Activated CD4-positive, CD25-positive, alpha-beta regulatory T cell treated with anti-CD3 and anti-CD28 coated beads, Interleukin-2, amount 50 U/mL, for 72 hours (primary cell): ENCODE data around the gene LIG4.

ENCODE experiments used
- DNase-seq: peaks from one replicate; pipeline ENCODE4 v3.0.0; 2021

Gene LIG4

DNA sequence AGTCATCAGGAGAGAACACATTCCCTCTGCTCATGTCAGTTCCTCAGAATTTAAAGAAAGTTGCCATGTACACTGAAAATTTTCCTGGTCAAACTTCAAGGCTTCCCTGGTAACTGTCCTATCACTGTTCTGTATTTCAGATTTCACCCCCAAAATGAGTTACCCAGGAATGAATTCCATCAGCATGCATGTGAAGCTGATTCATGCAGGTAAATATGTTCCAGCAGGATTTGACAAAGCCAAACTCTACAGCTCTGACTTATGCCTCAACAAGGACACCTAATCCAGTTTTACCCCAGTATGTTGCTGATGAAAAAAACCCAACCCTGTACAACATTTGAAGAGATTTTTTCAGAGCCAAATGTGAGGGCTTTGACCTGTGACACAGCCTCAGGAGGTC lies 21.5 kb downstream of the LIG4 start:
- DNase-seq, result no peak

DNA sequence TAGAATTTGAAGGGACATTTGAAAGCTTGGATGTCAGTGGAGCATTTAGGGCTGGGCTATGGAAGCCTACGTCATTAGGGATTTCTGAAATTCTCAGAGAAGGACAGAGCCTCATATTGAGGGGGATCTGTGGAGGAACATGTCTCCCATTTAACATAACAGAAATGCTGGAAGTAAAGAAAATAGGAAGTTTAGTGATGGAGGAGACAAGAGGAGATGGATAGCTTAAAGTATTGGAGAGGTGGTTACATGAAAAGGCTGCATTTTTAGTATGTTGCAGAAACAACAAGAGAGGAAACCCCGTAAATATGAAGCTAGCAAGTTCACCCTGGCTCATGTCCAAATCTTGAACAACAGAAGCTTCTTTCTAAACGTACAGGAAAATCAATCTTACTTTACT lies 24.4 kb downstream of the LIG4 start:
- no peak for DNase-seq

DNA sequence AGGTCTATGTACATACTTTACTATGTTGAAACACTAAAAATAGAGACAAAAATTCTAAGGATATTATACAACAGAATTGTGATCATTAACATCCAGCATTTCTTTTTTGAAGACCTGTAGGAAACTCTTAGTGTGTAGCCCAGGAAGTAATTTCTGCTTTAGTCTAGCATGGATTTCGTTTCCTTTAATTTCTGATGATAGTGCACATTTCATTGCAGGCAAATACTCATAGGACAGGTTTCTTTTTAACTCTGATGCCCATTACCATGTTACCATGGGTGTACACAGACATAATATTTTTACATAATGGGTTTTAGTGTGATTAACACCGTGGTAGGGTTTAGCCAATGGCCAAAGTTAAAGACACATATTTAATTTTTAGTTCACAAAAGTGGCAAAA lies 27.1 kb downstream of the LIG4 start:
- DNase-seq, result no peak

DNA sequence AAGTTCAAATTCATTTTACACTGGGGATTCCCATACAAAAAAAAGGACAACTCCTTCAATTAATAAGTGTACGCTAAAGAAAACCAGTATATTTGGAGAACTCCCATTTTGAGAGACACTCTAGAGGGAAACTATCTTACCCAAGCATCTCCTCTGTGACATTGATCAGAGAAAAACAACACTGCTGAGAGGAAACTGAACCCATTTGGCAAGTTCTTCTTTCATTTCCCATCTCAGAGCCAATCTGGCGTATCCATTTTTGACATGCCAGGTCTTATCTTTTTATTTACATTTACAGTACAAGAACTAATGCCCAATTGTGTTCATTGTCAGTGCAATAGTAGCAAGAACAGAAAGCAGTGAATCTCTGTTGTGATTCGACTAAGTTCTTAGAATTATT lies 30.1 kb downstream of the LIG4 start:
- DNase-seq, result no peak

DNA sequence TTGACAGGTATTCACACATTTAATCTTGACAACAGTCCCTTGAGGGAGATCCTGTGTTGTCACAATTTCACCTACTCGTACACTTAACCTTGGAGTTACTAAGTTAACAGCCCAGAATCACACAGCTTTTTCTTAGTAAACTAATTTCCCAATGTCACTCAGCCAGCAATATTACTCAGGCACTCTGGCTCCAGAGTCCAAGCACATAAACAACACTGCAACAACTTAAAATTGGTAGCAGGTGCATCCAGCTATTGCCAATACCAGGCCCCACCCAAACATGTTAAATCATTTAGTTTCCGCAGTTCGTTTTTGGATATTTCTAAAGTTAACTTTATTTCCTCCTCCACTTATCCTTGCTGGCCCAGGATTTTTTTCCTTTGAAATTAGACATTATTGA lies 32.7 kb downstream of the LIG4 start:
- DNase-seq, result no peak

DNA sequence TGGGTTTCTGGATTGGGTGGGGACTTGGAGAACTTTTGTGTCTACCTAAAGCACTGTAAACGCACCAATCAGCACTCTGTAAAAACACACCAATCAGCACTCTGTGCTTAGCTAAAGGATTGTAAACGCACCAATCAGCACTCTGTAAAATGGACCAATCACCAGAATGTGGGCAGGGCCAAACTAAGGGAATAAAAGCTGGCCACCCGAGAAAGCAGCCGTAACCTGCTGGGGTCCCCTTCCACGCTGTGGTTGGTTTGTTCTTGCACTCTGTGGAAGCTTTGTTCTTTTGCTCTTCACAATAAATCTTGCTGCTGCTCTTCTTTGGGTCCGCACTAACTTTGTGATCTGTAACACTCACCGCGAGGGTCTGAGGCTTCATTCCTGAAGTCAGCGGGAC lies 37.3 kb downstream of the LIG4 start:
- no peak for DNase-seq

DNA sequence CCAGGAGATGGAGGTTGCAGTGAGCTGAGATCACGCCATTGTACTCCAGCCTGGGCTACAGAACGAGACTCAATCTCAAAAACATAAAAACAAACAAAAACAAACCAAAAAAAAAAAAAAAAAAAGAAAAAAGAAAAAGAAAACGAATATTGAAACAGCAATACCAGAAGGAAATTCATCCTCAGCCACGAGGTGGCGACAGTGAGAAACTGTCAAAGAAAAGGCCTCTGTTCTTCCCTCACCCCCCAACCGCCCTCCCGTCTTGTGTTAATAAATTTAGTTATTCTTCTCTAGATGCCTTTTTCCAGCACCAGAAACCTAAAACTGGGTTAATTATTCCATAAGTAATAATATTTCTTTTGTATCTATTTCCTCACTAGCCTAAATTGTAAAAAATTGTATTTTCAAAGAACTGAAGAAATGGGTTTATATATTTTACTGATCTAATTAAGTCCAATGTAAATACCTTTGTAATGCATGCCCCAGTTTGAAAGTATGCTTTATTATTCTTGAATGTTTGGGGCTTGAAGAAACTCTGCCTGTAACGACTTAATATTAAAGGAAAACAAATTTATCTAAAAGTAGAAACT lies 38.6 kb downstream of the LIG4 start:
- peak; percentile 55 for DNase-seq

DNA sequence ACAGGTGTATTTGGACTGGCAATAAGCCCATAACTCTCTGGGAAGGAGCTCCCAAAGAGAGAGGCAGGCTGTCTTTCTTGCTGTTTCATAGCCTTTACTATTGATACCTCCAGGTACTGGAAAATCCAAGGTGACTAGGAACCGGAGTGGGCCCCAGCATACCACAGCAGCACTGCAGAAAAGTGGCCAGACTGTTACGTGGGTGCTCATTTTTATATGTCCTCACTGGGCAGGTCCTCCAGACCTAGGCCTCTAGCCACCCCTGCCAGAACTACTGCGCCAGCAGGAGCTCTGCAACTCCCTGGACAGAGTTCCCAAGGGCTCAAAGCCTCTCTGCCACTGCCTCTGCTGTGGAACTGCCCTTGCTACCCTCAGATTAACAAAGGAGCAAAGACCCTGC lies 46.4 kb downstream of the LIG4 start:
- no peak for DNase-seq

DNA sequence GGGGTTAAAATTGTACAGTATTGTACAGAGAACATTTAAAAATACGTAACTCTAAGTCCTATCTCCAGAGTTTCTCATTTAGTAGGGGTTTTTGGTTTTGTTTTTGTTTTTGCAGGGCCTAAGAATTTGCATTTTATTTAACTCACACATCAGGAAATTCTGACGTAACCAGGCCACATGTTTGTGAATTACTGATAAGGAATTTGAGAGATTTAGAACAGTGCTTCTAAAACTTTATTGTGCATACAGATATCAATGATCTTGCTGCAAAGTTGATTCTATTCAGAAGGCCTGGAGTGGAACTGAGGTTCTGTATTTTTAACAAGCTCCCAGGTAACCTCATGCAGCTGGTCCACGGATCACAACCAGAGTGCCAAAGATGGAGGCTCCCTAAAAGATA lies 49.3 kb downstream of the LIG4 start:
- DNase-seq, result no peak

DNA sequence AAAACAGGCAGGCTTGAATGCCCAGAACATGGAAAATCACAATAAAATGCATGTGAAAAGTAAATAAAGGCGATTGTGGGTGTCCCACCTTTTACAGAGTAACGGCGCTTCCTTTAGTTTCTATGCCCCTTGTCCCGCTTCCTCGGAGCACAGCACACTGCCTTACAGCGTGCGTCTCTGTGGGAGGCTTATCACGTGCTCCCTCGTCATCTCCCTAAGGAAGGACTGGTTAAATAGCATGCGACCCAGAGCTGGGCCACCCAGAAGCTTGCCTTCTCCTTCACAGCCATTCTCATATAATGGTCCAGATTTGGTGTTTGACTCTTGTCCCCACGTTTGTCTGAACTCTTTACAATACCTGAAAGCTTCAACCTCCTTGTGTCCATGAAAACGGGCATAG lies 56.6 kb downstream of the LIG4 start:
- no peak for DNase-seq
